IPS DF 6.9 (cell line): ENCODE results near the gene SMYD3.

Experiments used
- DNase-seq: peaks from one replicate; pipeline ENCODE4 v3.0.0-alpha.2; 2013; ENCODE audit warnings: low read depth, low spot score
- H3K27ac ChIP-seq: one replicate; pipeline ENCODE4 v1.5.1; 2013; ENCODE audit warnings: low read length, control low read depth
- H3K27me3 ChIP-seq: 2 replicates; pipeline ENCODE4 v1.6.1; 2013; ENCODE audit warnings: mild to moderate bottlenecking, low read length; ENCODE audit not compliant: control insufficient read depth, insufficient read depth
- H3K36me3 ChIP-seq: 2 replicates; pipeline ENCODE4 v1.6.1; 2013; ENCODE audit warnings: low read length; ENCODE audit not compliant: control insufficient read depth, insufficient read depth
- H3K4me1 ChIP-seq: 2 replicates; pipeline ENCODE4 v1.6.1; 2013; ENCODE audit warnings: low read length; ENCODE audit not compliant: control insufficient read depth, insufficient read depth
- H3K4me3 ChIP-seq: 2 replicates; pipeline ENCODE4 v1.5.1; 2013; ENCODE audit warnings: mild to moderate bottlenecking, low read length
- H3K9me3 ChIP-seq: 2 replicates; pipeline ENCODE4 v1.6.1; 2013; ENCODE audit warnings: low read length, inconsistent platforms; ENCODE audit not compliant: control insufficient read depth, insufficient read depth
- WGBS: extraction: QIAGEN DNeasy Blood & Tissue Kit; methylation state at CpG from one replicate; pipeline ENCODE4 v1.1.7; 2013; ENCODE audit warnings: mixed read lengths, missing lambda C conversion rate; ENCODE audit not compliant: insufficient read length, insufficient coverage; 5-methylcytosine and 5-hydroxymethylcytosine counted together

The SMYD3 gene

GRCh38 chr1:246506674-246507481 lies at the start of gene SMYD3:
Gene SMYD3 (minus strand): TSS chr1:246507279.
- peak within 1 kb of the TSS; percentile 88; the same call in 1 of the 2 replicates for H3K4me3 ChIP-seq
- no peaks in the 10 kb centered on the region for H3K27me3 ChIP-seq
- DNase-seq, result peak; percentile 45
- H3K9me3 ChIP-seq, result no peaks in the 10 kb centered on the region
- no peaks in the 10 kb centered on the region; the same call in 1 of the 2 replicates for H3K36me3 ChIP-seq
- no peak within 1 kb of the TSS for H3K27ac ChIP-seq
- H3K4me1 ChIP-seq, result no peaks in the 10 kb centered on the region
- WGBS, result no CpG with 5 or more reads among the region's 79 CpGs

GRCh38 chr1:246554201-246554600 lies 47.1 kb upstream of the SMYD3 start:
- H3K9me3 ChIP-seq, result no peaks in the 10 kb centered on the region
- no peak for DNase-seq
- no peaks in the 10 kb centered on the region for H3K4me1 ChIP-seq
- no CpG with 5 or more reads among the region's 16 CpGs for WGBS
- no peaks in the 10 kb centered on the region; the same call in 1 of the 2 replicates for H3K27me3 ChIP-seq
- H3K36me3 ChIP-seq, result peaks cover 4% of the 10 kb centered on the region; the same call in 1 of the 2 replicates
- no peak overlapping the region for H3K4me3 ChIP-seq
- H3K27ac ChIP-seq, result no peak overlapping the region

GRCh38 chr1:246552110-246552509 lies 45.0 kb upstream of the SMYD3 start:
- WGBS, result no CpG with 5 or more reads among the region's 6 CpGs
- Histone ChIP-seq H3K4me1 (no peaks in the 10 kb centered on the region), H3K36me3 (peaks cover 5% of the 10 kb centered on the region; the same call in 1 of the 2 replicates), H3K27me3 (no peaks in the 10 kb centered on the region; the same call in 1 of the 2 replicates), H3K27ac (no peak overlapping the region), H3K4me3 (no peak overlapping the region), H3K9me3 (no peaks in the 10 kb centered on the region)
- DNase-seq, result no peak

- no peak overlapping the region for H3K27ac ChIP-seq
- no peak overlapping the region for H3K4me3 ChIP-seq
- no peaks in the 10 kb centered on the region; the same call in 1 of the 2 replicates for H3K27me3 ChIP-seq
- H3K9me3 ChIP-seq, result no peaks in the 10 kb centered on the region
- no peaks in the 10 kb centered on the region for H3K4me1 ChIP-seq
- no CpG with 5 or more reads among the region's 11 CpGs for WGBS
- peaks cover 5% of the 10 kb centered on the region; the same call in 1 of the 2 replicates for H3K36me3 ChIP-seq
- no peak for DNase-seq
Measured at GRCh38 chr1:246550402-246550801, 43.3 kb upstream of the SMYD3 start.

- no CpG with 5 or more reads among the region's 4 CpGs for WGBS
- H3K27me3 ChIP-seq, result no peaks in the 10 kb centered on the region; the same call in 1 of the 2 replicates
- H3K9me3 ChIP-seq, result no peaks in the 10 kb centered on the region
- peaks cover 5% of the 10 kb centered on the region; the same call in 1 of the 2 replicates for H3K36me3 ChIP-seq
- no peaks in the 10 kb centered on the region for H3K4me1 ChIP-seq
- H3K27ac ChIP-seq, result no peak overlapping the region
- no peak for DNase-seq
- no peak overlapping the region for H3K4me3 ChIP-seq
Measured at GRCh38 chr1:246549665-246550064, 42.6 kb upstream of the SMYD3 start.

GRCh38 chr1:246544001-246544400 lies 36.9 kb upstream of the SMYD3 start:
- WGBS, result no CpG with 5 or more reads among the region's 1 CpG
- Histone ChIP-seq H3K27me3 (no peaks in the 10 kb centered on the region), H3K4me1 (no peaks in the 10 kb centered on the region), H3K36me3 (peaks cover 4% of the 10 kb centered on the region; the same call in 1 of the 2 replicates), H3K27ac (no peak overlapping the region), H3K4me3 (no peak overlapping the region), H3K9me3 (no peaks in the 10 kb centered on the region)
- DNase-seq, result no peak

GRCh38 chr1:246540738-246541491 lies 33.8 kb upstream of the SMYD3 start:
- Histone ChIP-seq H3K27ac (no peak overlapping the region), H3K36me3 (peaks cover 4% of the 10 kb centered on the region; the same call in 1 of the 2 replicates), H3K4me3 (no peak overlapping the region), H3K27me3 (no peaks in the 10 kb centered on the region; the same call in 1 of the 2 replicates), H3K9me3 (no peaks in the 10 kb centered on the region), H3K4me1 (no peaks in the 10 kb centered on the region)
- WGBS, result no CpG with 5 or more reads among the region's 7 CpGs
- no peak for DNase-seq

- DNase-seq, result no peak
- Histone ChIP-seq H3K27ac (no peak overlapping the region), H3K9me3 (no peaks in the 10 kb centered on the region), H3K27me3 (no peaks in the 10 kb centered on the region; the same call in 1 of the 2 replicates), H3K36me3 (no peaks in the 10 kb centered on the region; the same call in 1 of the 2 replicates), H3K4me1 (no peaks in the 10 kb centered on the region), H3K4me3 (no peak overlapping the region)
- no CpG with 5 or more reads among the region's 3 CpGs for WGBS
Measured at GRCh38 chr1:246537887-246538286, 30.8 kb upstream of the SMYD3 start.

- DNase-seq, result no peak
- Histone ChIP-seq H3K4me3 (no peak overlapping the region), H3K27ac (no peak overlapping the region), H3K36me3 (no peaks in the 10 kb centered on the region; the same call in 1 of the 2 replicates), H3K4me1 (no peaks in the 10 kb centered on the region), H3K27me3 (no peaks in the 10 kb centered on the region; the same call in 1 of the 2 replicates), H3K9me3 (no peaks in the 10 kb centered on the region)
- WGBS, result no CpG with 5 or more reads among the region's 7 CpGs
Measured at GRCh38 chr1:246537441-246537840, 30.4 kb upstream of the SMYD3 start.

GRCh38 chr1:246534114-246534513 lies 27.0 kb upstream of the SMYD3 start:
- Histone ChIP-seq H3K4me3 (no peak overlapping the region), H3K4me1 (no peaks in the 10 kb centered on the region), H3K36me3 (no peaks in the 10 kb centered on the region), H3K27ac (no peak overlapping the region), H3K9me3 (no peaks in the 10 kb centered on the region), H3K27me3 (no peaks in the 10 kb centered on the region; the same call in 1 of the 2 replicates)
- DNase-seq, result no peak
- no CpG with 5 or more reads among the region's 1 CpG for WGBS
